ENCODE measurements around the gene SCYGR1.

SCYGR1 gene

DNA sequence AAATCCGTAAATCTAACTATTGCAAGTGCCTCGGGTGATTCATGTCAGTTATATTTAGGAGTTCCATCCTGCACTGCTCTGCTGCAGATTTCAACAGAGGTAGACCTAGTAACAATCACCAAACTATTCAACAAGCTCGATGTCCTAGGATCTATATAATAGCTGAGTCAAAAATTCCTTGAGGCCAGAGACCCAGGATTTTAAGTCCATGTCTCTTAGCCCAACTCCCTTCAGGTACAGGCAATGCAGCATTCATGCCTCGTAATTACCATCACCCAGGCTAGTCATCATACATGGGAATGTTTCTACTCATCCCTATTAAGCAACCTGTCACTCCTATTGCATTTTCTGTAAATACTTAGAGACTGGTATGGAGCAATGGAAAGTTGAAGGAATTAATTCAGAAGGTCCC lies 9.4 kb downstream of the SCYGR1 start:
- no peak for TF ChIP-seq EP300 (IDR thresholded peaks at IDR 0.05; ENCODE audit: borderline replicate concordance)
- TF ChIP-seq NFIC (IDR thresholded peaks at IDR 0.05), result no peak
- no peak for TF ChIP-seq TAF1 (IDR thresholded peaks at IDR 0.05; ENCODE audit: low read depth)
- TF ChIP-seq, protein P1, sequence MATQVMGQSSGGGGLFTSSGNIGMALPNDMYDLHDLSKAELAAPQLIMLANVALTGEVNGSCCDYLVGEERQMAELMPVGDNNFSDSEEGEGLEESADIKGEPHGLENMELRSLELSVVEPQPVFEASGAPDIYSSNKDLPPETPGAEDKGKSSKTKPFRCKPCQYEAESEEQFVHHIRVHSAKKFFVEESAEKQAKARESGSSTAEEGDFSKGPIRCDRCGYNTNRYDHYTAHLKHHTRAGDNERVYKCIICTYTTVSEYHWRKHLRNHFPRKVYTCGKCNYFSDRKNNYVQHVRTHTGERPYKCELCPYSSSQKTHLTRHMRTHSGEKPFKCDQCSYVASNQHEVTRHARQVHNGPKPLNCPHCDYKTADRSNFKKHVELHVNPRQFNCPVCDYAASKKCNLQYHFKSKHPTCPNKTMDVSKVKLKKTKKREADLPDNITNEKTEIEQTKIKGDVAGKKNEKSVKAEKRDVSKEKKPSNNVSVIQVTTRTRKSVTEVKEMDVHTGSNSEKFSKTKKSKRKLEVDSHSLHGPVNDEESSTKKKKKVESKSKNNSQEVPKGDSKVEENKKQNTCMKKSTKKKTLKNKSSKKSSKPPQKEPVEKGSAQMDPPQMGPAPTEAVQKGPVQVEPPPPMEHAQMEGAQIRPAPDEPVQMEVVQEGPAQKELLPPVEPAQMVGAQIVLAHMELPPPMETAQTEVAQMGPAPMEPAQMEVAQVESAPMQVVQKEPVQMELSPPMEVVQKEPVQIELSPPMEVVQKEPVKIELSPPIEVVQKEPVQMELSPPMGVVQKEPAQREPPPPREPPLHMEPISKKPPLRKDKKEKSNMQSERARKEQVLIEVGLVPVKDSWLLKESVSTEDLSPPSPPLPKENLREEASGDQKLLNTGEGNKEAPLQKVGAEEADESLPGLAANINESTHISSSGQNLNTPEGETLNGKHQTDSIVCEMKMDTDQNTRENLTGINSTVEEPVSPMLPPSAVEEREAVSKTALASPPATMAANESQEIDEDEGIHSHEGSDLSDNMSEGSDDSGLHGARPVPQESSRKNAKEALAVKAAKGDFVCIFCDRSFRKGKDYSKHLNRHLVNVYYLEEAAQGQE (IDR thresholded peaks at IDR 0.05; ENCODE audit: low read depth), result no peak

DNA sequence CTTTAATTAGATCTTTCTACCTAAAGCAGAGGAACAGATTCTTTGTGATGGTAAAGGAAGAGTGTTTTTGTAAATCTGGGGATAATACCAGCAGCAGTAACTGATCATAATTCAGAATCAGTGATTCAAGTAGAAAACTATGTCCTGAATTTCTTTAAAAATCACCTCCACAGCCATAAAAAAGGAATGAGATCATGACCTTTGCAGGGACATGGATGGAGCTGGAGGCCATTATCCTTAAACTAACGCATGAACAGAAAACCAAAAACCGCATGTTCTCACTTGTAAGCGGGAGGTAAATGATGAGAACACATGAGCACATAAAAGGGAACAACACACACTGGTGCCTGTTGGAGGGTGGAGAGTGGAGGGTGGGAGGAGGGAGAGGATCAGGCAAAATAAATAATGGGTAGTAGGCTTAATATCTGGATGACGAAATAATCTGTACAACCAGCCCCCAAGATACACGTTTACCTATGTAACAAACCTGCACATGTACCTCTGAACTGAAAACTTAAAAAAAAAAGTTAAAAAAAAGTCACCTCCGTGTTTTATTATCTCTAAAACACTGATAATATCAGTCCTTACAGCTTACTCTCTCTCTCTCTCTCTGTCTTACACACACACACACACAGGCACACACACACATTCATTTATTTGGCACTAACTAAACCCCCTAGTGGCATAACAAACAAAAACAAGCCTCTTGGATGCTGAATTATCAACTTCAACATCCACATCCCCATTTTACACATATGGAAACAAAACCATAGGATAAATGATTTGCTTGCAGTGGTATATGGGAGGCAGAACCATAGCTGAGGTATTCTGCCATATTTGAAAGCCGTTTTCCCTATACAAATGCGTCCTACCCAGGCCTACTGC lies 10.0 kb downstream of the SCYGR1 start:
- TF ChIP-seq CEBPB (IDR thresholded peaks at IDR 0.05) (no peak), FOXM1 (IDR thresholded peaks at IDR 0.05; ENCODE audit: borderline replicate concordance, low read depth) (no peak), TCF12 (IDR thresholded peaks at IDR 0.05; ENCODE audit: low read depth) (no peak), EP300 (IDR thresholded peaks at IDR 0.05; ENCODE audit: borderline replicate concordance) (no peak), TEAD4 (IDR thresholded peaks at IDR 0.05) (no peak), ZBTB7A (IDR thresholded peaks at IDR 0.05; ENCODE audit: low read depth) (no peak)

- TF ChIP-seq CEBPB (IDR thresholded peaks at IDR 0.05), result no peak
- no peak for TF ChIP-seq USF1 (IDR thresholded peaks at IDR 0.05)
- no peak for TF ChIP-seq EP300 (IDR thresholded peaks at IDR 0.05; ENCODE audit: borderline replicate concordance)
- TF ChIP-seq TEAD4 (IDR thresholded peaks at IDR 0.05), result no peak
- TF ChIP-seq, protein P2, sequence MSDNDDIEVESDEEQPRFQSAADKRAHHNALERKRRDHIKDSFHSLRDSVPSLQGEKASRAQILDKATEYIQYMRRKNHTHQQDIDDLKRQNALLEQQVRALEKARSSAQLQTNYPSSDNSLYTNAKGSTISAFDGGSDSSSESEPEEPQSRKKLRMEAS (IDR thresholded peaks at IDR 0.05), result no peak
- TF ChIP-seq TAF1 (IDR thresholded peaks at IDR 0.05; ENCODE audit: low read depth), result no peak
- no peak for TF ChIP-seq CREB1 (IDR thresholded peaks at IDR 0.05; ENCODE audit: low read depth)
- TF ChIP-seq EGR1 (IDR thresholded peaks at IDR 0.05), result no peak
- TF ChIP-seq TCF12 (IDR thresholded peaks at IDR 0.05; ENCODE audit: low read depth), result no peak
- TF ChIP-seq NFIC (IDR thresholded peaks at IDR 0.05), result no peak
These were observed 10.9 kb downstream of the SCYGR1 start for GRCh38 chr2:227376656-227377396.

DNA sequence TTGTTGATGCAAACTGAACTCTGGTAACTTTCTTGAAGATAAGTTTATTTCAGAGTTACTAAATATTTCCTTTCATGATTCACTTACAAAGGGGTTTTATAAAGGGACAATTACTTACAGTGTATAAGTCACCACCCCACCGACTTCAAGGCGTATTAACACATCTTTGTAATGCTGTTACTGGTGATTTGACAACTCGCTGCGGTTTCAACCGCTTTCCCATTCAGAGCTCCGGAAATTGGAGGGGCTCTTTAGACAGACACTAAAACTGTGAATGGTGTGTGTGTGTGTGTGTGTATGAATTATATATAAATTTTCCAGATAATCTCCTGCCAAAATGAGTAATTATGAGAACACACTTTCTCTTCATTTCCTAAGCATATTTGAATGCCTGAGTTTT lies 13.6 kb downstream of the SCYGR1 start:
- TF ChIP-seq TEAD4 (IDR thresholded peaks at IDR 0.05) (no peak), CREB1 (IDR thresholded peaks at IDR 0.05; ENCODE audit: low read depth) (no peak), CEBPB (IDR thresholded peaks at IDR 0.05) (no peak), EP300 (IDR thresholded peaks at IDR 0.05; ENCODE audit: borderline replicate concordance) (no peak), FOXM1 (IDR thresholded peaks at IDR 0.05; ENCODE audit: borderline replicate concordance, low read depth) (no peak), TCF12 (IDR thresholded peaks at IDR 0.05; ENCODE audit: low read depth) (no peak), ZBTB7A (IDR thresholded peaks at IDR 0.05; ENCODE audit: low read depth) (no peak)
- TF ChIP-seq, protein P2 (IDR thresholded peaks at IDR 0.05), result no peak

- no peak for TF ChIP-seq EGR1 (IDR thresholded peaks at IDR 0.05)
- no peak for TF ChIP-seq CEBPB (IDR thresholded peaks at IDR 0.05)
- TF ChIP-seq, protein P1 (IDR thresholded peaks at IDR 0.05; ENCODE audit: low read depth), result no peak
- no peak for TF ChIP-seq EP300 (IDR thresholded peaks at IDR 0.05; ENCODE audit: borderline replicate concordance)
- TF ChIP-seq RAD21 (IDR thresholded peaks at IDR 0.05; ENCODE audit: low read depth), result no peak
These were observed 14.4 kb downstream of the SCYGR1 start for GRCh38 chr2:227373389-227373788.

DNA sequence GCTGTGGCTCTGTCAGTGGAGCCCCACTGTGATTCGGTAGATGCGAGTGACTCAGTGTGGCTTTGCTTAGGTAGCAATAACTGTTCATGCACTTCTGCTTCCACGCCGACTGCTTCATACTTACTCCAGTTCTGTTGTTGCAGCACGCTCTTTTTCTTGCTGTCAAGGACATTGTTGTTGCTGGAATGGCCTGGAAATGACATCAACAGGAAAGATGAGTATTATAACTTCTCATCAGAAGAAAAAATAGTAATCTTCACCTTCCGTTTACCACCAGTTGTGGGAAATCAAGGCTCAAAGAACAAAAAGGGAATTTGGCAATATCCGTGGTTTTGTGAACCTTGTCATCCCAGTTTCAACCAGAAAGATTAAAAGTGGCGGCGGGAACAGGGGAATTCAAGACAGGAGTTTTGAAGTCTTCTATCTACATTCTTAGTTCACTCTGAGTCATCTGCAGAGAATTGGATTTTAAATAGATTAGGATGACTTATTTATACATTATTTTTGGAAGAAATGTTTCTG lies 16.9 kb downstream of the SCYGR1 start:
- TF ChIP-seq EP300 (IDR thresholded peaks at IDR 0.05; ENCODE audit: borderline replicate concordance) (no peak), TAF1 (IDR thresholded peaks at IDR 0.05; ENCODE audit: low read depth) (no peak), CREB1 (IDR thresholded peaks at IDR 0.05; ENCODE audit: low read depth) (no peak), USF1 (IDR thresholded peaks at IDR 0.05) (no peak), TCF12 (IDR thresholded peaks at IDR 0.05; ENCODE audit: low read depth) (no peak), ZBTB7A (IDR thresholded peaks at IDR 0.05; ENCODE audit: low read depth) (no peak), NFIC (IDR thresholded peaks at IDR 0.05) (no peak), CEBPB (IDR thresholded peaks at IDR 0.05) (no peak), FOXM1 (IDR thresholded peaks at IDR 0.05; ENCODE audit: borderline replicate concordance, low read depth) (no peak), RAD21 (IDR thresholded peaks at IDR 0.05; ENCODE audit: low read depth) (no peak), YY1 (IDR thresholded peaks at IDR 0.05; ENCODE audit: low read depth) (no peak), TEAD4 (IDR thresholded peaks at IDR 0.05) (no peak), EGR1 (IDR thresholded peaks at IDR 0.05) (no peak)
- TF ChIP-seq, protein P1 (IDR thresholded peaks at IDR 0.05; ENCODE audit: low read depth), result no peak
- TF ChIP-seq, protein P2 (IDR thresholded peaks at IDR 0.05), result no peak

Measured in Ishikawa (cell line).